ENCODE data around the gene SWSAP1. TPM values are rescaled to one million over a fixed set of nuclear protein-coding genes. Genes with fewer than 3 reads are reported as not detected.

SWSAP1 gene, protein sequence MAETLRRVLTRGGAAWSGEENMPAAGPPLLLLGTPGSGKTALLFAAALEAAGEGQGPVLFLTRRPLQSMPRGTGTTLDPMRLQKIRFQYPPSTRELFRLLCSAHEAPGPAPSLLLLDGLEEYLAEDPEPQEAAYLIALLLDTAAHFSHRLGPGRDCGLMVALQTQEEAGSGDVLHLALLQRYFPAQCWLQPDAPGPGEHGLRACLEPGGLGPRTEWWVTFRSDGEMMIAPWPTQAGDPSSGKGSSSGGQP
- total RNA-seq, result 0.43 and 0.91 TPM in 2 replicates

DNA sequence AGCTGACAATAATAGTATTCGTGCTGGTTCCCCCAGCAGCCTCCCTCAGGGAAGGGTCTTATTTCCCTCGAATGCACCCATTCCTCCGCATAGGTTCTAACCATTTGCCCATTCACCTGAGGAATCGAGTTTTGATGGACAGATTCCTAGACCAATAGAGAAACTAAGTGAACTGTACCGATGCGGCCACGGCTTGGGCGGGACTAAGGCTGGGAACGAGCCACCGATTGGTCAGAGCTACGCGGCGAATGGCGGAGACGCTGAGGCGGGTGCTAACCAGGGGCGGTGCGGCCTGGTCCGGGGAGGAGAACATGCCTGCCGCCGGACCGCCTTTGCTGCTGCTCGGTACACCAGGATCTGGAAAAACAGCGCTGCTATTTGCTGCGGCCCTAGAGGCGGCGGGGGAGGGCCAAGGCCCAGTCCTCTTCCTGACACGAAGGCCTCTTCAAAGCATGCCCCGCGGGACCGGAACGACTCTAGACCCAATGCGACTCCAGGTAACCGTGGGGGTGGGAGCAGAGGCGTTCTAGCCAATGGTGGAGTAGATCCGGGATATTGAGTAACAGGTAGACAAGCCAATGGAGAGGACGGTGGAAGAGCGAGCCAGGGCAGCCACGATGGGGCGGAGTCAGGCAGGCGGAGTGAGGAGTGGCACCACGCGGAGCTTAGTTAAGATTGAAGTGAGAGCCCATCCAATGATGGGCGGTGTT, at the start of gene SWSAP1:
Gene SWSAP1 (plus strand): TSS at position 234 of the 710 bp plus-strand sequence. CDS start 15 bp downstream, at position 249.

DNA sequence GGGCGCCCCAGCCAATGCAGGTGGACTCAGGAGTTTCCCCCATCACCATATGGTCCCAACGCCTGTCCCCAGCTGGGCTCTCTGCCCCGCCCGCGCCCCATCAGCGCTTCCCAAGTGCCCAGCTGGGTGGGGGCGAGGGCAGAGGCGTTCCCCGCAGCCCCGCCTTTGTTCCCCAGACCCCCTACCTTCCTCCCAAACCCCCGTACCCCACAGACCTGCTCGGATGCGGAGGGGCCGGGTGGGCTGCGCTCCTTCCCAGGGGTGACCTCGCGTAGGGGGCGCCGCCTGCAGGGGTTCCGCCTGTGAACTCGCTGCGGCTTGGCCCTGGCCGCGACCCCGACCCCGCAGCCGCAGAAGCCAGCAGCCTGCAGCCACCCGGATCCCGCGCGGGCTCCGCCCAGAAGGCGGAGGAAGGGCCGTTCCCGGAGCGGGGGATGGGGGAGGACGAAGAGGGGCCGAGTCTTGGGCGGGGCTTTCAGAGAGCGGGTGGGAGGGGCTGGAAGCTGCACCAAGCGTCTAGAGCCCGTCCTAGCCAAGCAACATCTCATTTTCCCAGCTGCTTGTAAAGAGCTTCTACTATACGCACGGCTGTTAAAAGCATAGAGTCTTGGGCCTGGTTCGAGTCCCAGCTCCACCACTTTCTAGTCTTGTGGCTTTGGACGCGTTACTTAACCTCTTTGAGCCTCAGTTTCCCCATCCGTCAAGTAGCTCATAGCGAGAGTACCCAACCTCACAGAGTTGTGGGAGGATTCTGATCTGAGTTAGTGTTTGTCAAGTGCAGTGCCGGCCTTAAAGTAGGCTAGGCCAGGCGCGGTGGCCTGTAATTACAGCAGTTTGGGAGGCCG, 35.0 kb upstream of the SWSAP1 start, which contains the start of gene RAB3D:
Gene RAB3D (minus strand): TSS at position 404 of the 845 bp plus-strand sequence. CDS start 2,258 bp downstream, outside the sequence.

GRCh38 chr19:11346104-11346940, 28.1 kb upstream of the SWSAP1 start, which contains the start of the genes CCDC159 and TMEM205:
Gene CCDC159 (plus strand): TSS chr19:11346519. CDS start chr19:11346607, 88 bp downstream.
Gene TMEM205 (minus strand): TSS chr19:11346268. CDS start chr19:11345619, 649 bp downstream.

GRCh38 chr19:11355160-11356073, 19.0 kb upstream of the SWSAP1 start, which contains the start of gene PLPPR2:
Gene PLPPR2 (plus strand): TSS chr19:11355432. CDS start chr19:11357674, 2,242 bp downstream.

DNA sequence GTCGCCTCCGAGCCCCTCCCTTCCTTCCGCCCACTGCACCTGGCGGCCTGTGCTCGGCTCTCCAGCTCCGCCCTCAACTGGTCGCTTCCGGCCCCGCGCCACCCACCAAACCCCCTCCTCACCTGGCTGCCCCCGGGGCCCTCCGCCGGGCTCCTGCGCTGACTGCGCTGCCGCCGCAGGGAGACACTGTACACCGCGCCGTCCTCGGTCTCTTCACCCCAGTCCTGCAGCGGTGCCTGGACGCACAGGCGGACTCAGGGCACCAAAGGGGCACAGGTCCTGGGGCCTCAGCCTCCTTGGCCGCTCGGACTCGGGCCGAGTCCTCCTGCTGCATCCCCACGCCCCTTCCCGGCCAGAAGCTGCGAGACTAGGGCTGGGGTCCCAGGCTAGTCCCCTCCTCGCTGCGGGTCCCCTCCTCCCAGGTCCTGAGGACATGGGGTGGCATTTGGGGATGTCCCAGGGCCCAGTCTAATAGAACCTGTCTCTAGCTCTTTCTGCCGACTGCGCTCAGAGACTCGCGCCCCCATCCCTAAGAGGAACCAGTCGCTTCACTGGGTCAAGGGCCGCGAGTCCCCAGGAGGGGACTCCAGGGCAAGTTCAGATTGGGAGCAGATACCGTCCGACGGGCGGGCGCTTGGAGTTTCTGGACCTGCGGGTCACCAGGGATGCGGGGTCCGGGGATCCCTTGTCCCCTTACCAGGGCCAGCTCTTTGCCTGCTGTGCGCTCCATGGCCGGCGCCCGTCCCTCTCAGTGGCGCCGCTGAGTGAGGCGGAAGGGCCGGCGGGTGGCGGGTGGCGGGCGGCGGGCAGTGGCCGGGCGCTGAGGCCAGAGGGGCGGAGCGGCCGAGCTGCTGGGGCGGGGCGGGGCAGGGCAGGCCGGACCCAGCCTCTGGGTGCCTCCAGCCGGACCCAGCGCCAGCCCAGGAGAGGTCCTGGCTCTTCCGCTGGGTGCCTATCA, 44.4 kb downstream of the SWSAP1 start, which contains the start of gene RGL3:
Gene RGL3 (minus strand): TSS at position 766 of the 958 bp plus-strand sequence. CDS start 36 bp downstream, at position 730.

Small RNA genes within 50 kb of the gene (small RNA-seq; reads per million reads assigned to genes)
- gene RF00019, result not detected

Other genes with a start within 250 kb of the SWSAP1 start
- gene SPC24, start 218.9 kb upstream of the SWSAP1 start, total RNA-seq, result 18.3 and 25.1 TPM in 2 replicates
- gene KANK2, start 177.1 kb upstream of the SWSAP1 start, total RNA-seq, result 262 TPM in 2 replicates
- gene ANGPTL8, start 135.0 kb upstream of the SWSAP1 start, total RNA-seq, result not detected in 2 replicates
- 11.0 and 13.1 TPM in 2 replicates for gene DOCK6, start 112.1 kb upstream of the SWSAP1 start, total RNA-seq
- gene TSPAN16, start 78.5 kb upstream of the SWSAP1 start, total RNA-seq, result not detected in 2 replicates
- gene RAB3D, start 35.0 kb upstream of the SWSAP1 start, total RNA-seq, result 11.4 and 12.9 TPM in 2 replicates
- 76.3 and 80.2 TPM in 2 replicates for gene TMEM205, start 28.4 kb upstream of the SWSAP1 start, total RNA-seq
- 9.9 and 13.8 TPM in 2 replicates for gene CCDC159, start 28.1 kb upstream of the SWSAP1 start, total RNA-seq
- gene PLPPR2, start 19.2 kb upstream of the SWSAP1 start, total RNA-seq, result 12.0 and 14.0 TPM in 2 replicates
- gene EPOR, start 9.6 kb downstream of the SWSAP1 start, total RNA-seq, result 2.0 and 3.0 TPM in 2 replicates
- 4.3 and 6.5 TPM in 2 replicates for gene RGL3, start 44.6 kb downstream of the SWSAP1 start, total RNA-seq
- gene ODAD3, start 60.5 kb downstream of the SWSAP1 start, total RNA-seq, result 0.26 and 0.32 TPM in 2 replicates
- gene PRKCSH, start 61.0 kb downstream of the SWSAP1 start, total RNA-seq, result 114 and 135 TPM in 2 replicates
- not detected in 2 replicates for gene ELAVL3, start 106.4 kb downstream of the SWSAP1 start, total RNA-seq
- 3.1 and 3.6 TPM in 2 replicates for gene ZNF653, start 131.2 kb downstream of the SWSAP1 start, total RNA-seq
- 15.0 and 21.0 TPM in 2 replicates for gene ECSIT, start 154.5 kb downstream of the SWSAP1 start, total RNA-seq
- 1.0 and 1.1 TPM in 2 replicates for gene CNN1, start 164.2 kb downstream of the SWSAP1 start, total RNA-seq
- 30.4 and 30.7 TPM in 2 replicates for gene ELOF1, start 184.6 kb downstream of the SWSAP1 start, total RNA-seq
- 0.39 and 0.54 TPM in 2 replicates for gene ACP5, start 203.0 kb downstream of the SWSAP1 start, total RNA-seq
- 15.0 and 21.1 TPM in 2 replicates for gene ZNF627, start 222.8 kb downstream of the SWSAP1 start, total RNA-seq